HepG2 (cell line): ENCODE data around the gene NUTF2. TPM values are rescaled to one million over a fixed set of nuclear protein-coding genes. Genes with fewer than 3 reads are reported as not detected.

Source experiments
- ATAC-seq: fragments of 200-7000 bp; cut with Tn5 transposase; 3 replicates; pipeline ENCODE4 v1.9.1; 2020; ENCODE audit warnings: mild to moderate bottlenecking, moderate library complexity
- BruUV-seq: library from RNA; stranded (reverse); fragments of 400-500 nt; replicated peaks from 2 replicates; lab custom pipeline; 2021; lab: Mats Ljungman, UMichigan
- CTCF ChIA-PET: fragments of 300-600 bp; formaldehyde crosslinking; extraction: SDS; loops from one replicate; lab custom pipeline; 2021; ENCODE audit warnings: low total read pairs, inconsistent platforms, low intra/inter-chr PET ratio; lab: Yijun Ruan, JAX
- POLR2A ChIA-PET: fragments of 350-600 bp; sonication (Branson Sonifier 250); formaldehyde crosslinking; loops from one replicate; lab custom pipeline; 2020; ENCODE audit warnings: antibody characterized with exemption, inconsistent platforms; lab: Yijun Ruan, JAX
- DNase-seq: peaks from one replicate; pipeline ENCODE4 v3.0.0-alpha.2; 2015; ENCODE audit warnings: low spot score
- FAIRE-seq: peaks from 3 replicates; lab custom pipeline; 2011; peaks lifted over from hg19 to GRCh38; lab: Jason Lieb, UNC
- H2AFZ ChIP-seq: one replicate; pipeline ENCODE4 v1.6.1; 2011; ENCODE audit warnings: low read length, inconsistent platforms
- H3K27ac ChIP-seq: fragments of 300-600 bp; 3 replicates; pipeline ENCODE4 v1.8.0; 2011; ENCODE audit warnings: mixed run types, mild to moderate bottlenecking, mixed read lengths, low read length, inconsistent platforms; ENCODE audit not compliant: insufficient read depth; ENCODE audit errors: extremely low read length
- H3K27me3 ChIP-seq, 2 experiments: fragments of 200-600 bp in 1 of 2; 2 replicates in 1 of 2; 3 replicates in 1 of 2; pipeline versions ENCODE4 v1.6.0 to v1.8.0; 2011; ENCODE audit warnings: low read length in 2 of 2, mild to moderate bottlenecking in 2 of 2, moderate library complexity in 2 of 2, inconsistent platforms in 1 of 2; ENCODE audit not compliant: insufficient read depth in 2 of 2, control insufficient read depth in 1 of 2
- H3K36me3 ChIP-seq, 2 experiments: fragments of 200-600 bp in 1 of 2; replicated peaks in 1 of 2; 2 replicates in 1 of 2; 3 replicates in 1 of 2; pipeline versions ENCODE4 v1.5.1 to v1.8.0; 2011; ENCODE audit warnings: low read length in 2 of 2, inconsistent platforms in 1 of 2; ENCODE audit not compliant: insufficient read depth in 2 of 2, control insufficient read depth in 1 of 2
- H3K4me1 ChIP-seq: 2 replicates; pipeline ENCODE4 v1.5.1; 2012; ENCODE audit warnings: low read length, inconsistent platforms; ENCODE audit not compliant: insufficient read depth
- H3K4me2 ChIP-seq: 2 replicates; pipeline ENCODE4 v1.6.0; 2011; ENCODE audit warnings: low read depth, low read length, inconsistent platforms
- H3K4me3 ChIP-seq, 3 experiments: fragments of 200-600 bp in 1 of 3; sonication (generic), shearing (Covaris generic) in 1 of 3; replicated peaks in 1 of 3; 2 replicates each; pipeline ENCODE4 v1.5.1; 2011 to 2016; ENCODE audit warnings: low read length in 3 of 3, inconsistent platforms in 2 of 3, low read depth in 2 of 3, mild to moderate bottlenecking in 2 of 3, control low read depth in 1 of 3, mixed read lengths in 1 of 3; ENCODE audit not compliant: insufficient read depth in 1 of 3
- H3K79me2 ChIP-seq: one replicate; pipeline ENCODE4 v1.6.1; 2011; ENCODE audit warnings: low read length, inconsistent platforms; ENCODE audit not compliant: insufficient read depth
- H3K9ac ChIP-seq: 2 replicates; pipeline ENCODE4 v1.6.0; 2011; ENCODE audit warnings: mild to moderate bottlenecking, low read depth, low read length, inconsistent platforms; ENCODE audit not compliant: insufficient read depth
- H3K9me3 ChIP-seq: 2 replicates; pipeline ENCODE4 v1.5.1; 2012; ENCODE audit warnings: mild to moderate bottlenecking, low read length
- H4K20me1 ChIP-seq: 2 replicates; pipeline ENCODE4 v1.6.0; 2011; ENCODE audit warnings: inconsistent platforms, mild to moderate bottlenecking, low read length, moderate library complexity; ENCODE audit not compliant: insufficient read depth
- MIER3 ChIP-seq: IDR thresholded peaks from 2 replicates; pipeline ENCODE4 v1.6.1; 2016; ENCODE audit warnings: missing compliant biosample characterization, borderline replicate concordance
- PHF20 ChIP-seq: sonication (generic); formaldehyde crosslinking; IDR thresholded peaks from 2 replicates; pipeline ENCODE4 v1.5.0; 2020; ENCODE audit warnings: mild to moderate bottlenecking, missing genetic modification reagents
- PLSCR1 ChIP-seq: sonication (generic); formaldehyde crosslinking; IDR thresholded peaks from 2 replicates; pipeline ENCODE4 v1.5.0; 2020; ENCODE audit warnings: missing genetic modification reagents, mild to moderate bottlenecking, borderline replicate concordance
- POLR2A ChIP-seq, 2 experiments: IDR thresholded peaks; 2 replicates each; pipeline ENCODE4 v1.6.1; 2011; ENCODE audit warnings: low read depth in 2 of 2, low read length in 2 of 2, mild to moderate bottlenecking in 1 of 2, moderate library complexity in 1 of 2; ENCODE audit not compliant: insufficient read depth in 1 of 2
- THAP11 ChIP-seq: IDR thresholded peaks from 2 replicates; pipeline ENCODE4 v1.6.1; 2016; ENCODE audit warnings: missing biosample characterization, missing genetic modification reagents
- XRCC5 ChIP-seq: fragments of 200-400 bp; formaldehyde crosslinking; optimal IDR thresholded peaks from 2 replicates; pipeline ENCODE3; 2017; ENCODE audit warnings: mild to moderate bottlenecking, low read length
- ZFX ChIP-seq: sonication (generic); formaldehyde crosslinking; IDR thresholded peaks from 2 replicates; pipeline ENCODE4 v1.4.0; 2020; ENCODE audit warnings: mild to moderate bottlenecking, low read depth, missing genetic modification reagents, moderate library complexity
- ZKSCAN8 ChIP-seq: IDR thresholded peaks from 2 replicates; pipeline ENCODE4 v1.6.1; 2016; ENCODE audit warnings: borderline replicate concordance, missing genetic modification reagents, missing compliant biosample characterization
- WGBS: methylation state at CpG from one replicate; pipeline ENCODE4 v1.1.6; 2017; ENCODE audit warnings: low lambda C conversion rate; 5-methylcytosine and 5-hydroxymethylcytosine counted together
- in situ Hi-C: cut with HindIII; loops from 2 replicates; pipeline ENCODE4 v1.10.0; 2017; ENCODE audit warnings: low pct_unique_long_range_greater_than_20kb; ENCODE audit not compliant: extremely low pct_ligation_motif_present
- intact Hi-C: fragments of 100-400 bp; cut with micrococcal nuclease; formaldehyde crosslinking; loops from one replicate; pipeline ENCODE4 v1.10.0; 2022; ENCODE audit not compliant: unreplicated experiment
- polyA plus RNA-seq, 8 experiments: library from polyadenylated mRNA; depleted of rRNA in 3 of 8; stranded (reverse) in 7 of 8; unstranded in 1 of 8; fragments of >200 nt; fragmentation: Illumina TruSeq in 4 of 8; extraction: Trizol in 4 of 8; gene quantifications; 2 replicates each; pipeline versions ENCODE4 v1.2.1 to v1.2.3, GENCODE V29; 2011 to 2016; ENCODE audit warnings: low read depth in 4 of 8, missing spikeins in 1 of 8, mixed read lengths in 1 of 8; ENCODE audit not compliant: insufficient read depth in 1 of 8
- total RNA-seq, 5 experiments: library from RNA; depleted of rRNA; stranded (reverse); fragments of >200 nt; fragmentation: Illumina TruSeq; extraction: Trizol; gene quantifications; 2 replicates each; pipeline ENCODE4 v1.2.3, GENCODE V29; 2016; ENCODE audit warnings: low read depth in 1 of 5
- TF ChIP-seq, protein P1 (sequence below): sonication (generic); formaldehyde crosslinking; IDR thresholded peaks from 2 replicates; pipeline ENCODE4 v1.4.0; 2020; ENCODE audit warnings: mild to moderate bottlenecking, missing genetic modification reagents

Gene NUTF2
- total and polyA plus RNA-seq, 2 of the 13 experiments (the other 11 are each of a cell fraction or from before 2014, with no cell fraction given): 168 to 214 TPM

DNA sequence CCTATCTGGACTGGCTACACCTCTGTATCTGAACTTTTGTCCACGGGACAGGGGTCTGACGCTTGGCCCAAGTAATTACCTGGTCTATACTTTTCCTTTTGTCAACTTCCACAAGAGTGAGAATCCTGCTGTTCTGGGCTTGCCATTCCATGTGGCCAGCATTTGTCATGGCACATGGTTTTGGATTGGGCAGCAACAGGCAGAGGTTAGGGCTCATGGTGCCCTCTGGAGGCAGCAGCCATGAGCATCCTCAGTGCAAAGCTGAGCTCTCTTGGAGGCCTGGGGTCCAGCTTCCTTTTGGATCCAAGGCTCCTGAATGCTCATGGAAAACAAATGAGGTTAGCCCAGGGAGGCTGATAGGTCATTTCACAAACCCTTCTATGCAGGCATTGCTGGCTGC lies 18.6 kb downstream of the NUTF2 start (continued):
- TF ChIP-seq PHF20: peak; percentile 25; the same call in 1 of the 2 replicates
- no peak for TF ChIP-seq MIER3 (CRISPR knock-in tag)
- TF ChIP-seq ZKSCAN8 (CRISPR knock-in tag): no peak
- TF ChIP-seq PLSCR1: no peak
- TF ChIP-seq THAP11 (CRISPR knock-in tag): peak; percentile 87
- TF ChIP-seq ZFX (CRISPR knock-in tag): 0 out of 2 replicates have a peak, but pooled peaks have one; percentile 5
- TF ChIP-seq XRCC5: peak; percentile 77

GRCh38 chr16:67868290-67868689 lies 21.6 kb downstream of the NUTF2 start:
- ChIA-PET CTCF (interaction anchor here (1.7 kb wide), 1 partner anchor 52 kb away, joined by 3 read pairs; no protein-coding TSS in a partner anchor), POLR2A (interaction anchor here (1.5 kb wide), 1 partner anchor 22 kb away, joined by 3 read pairs; the partner anchor contains the start of gene NUTF2)
- over 99% methylated on average over 6 of the region's 6 CpGs for WGBS
- H4K20me1 ChIP-seq: peaks cover 20% of the 10 kb centered on the region; the same call in 1 of the 2 replicates
- peaks cover 33 to 70% of the 10 kb centered on the region in 2 experiments for H3K36me3 ChIP-seq
- intact Hi-C loops (no loop called here), in situ Hi-C loops (no loop called here)
- no TSS peak for BruUV-seq
- TF ChIP-seq, protein P1, sequence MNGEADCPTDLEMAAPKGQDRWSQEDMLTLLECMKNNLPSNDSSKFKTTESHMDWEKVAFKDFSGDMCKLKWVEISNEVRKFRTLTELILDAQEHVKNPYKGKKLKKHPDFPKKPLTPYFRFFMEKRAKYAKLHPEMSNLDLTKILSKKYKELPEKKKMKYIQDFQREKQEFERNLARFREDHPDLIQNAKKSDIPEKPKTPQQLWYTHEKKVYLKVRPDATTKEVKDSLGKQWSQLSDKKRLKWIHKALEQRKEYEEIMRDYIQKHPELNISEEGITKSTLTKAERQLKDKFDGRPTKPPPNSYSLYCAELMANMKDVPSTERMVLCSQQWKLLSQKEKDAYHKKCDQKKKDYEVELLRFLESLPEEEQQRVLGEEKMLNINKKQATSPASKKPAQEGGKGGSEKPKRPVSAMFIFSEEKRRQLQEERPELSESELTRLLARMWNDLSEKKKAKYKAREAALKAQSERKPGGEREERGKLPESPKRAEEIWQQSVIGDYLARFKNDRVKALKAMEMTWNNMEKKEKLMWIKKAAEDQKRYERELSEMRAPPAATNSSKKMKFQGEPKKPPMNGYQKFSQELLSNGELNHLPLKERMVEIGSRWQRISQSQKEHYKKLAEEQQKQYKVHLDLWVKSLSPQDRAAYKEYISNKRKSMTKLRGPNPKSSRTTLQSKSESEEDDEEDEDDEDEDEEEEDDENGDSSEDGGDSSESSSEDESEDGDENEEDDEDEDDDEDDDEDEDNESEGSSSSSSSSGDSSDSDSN: no peak
- TF ChIP-seq POLR2A (IDR thresholded peaks at IDR 0.05; ENCODE audit: insufficient read depth in 1 of 2, low read depth in 2 of 2, low read length in 2 of 2): 0 out of 4 replicates have a peak, but pooled peaks of 1 of the 2 experiments have one; percentile 11
- H3K79me2 ChIP-seq: peaks cover 20% of the 10 kb centered on the region
- FAIRE-seq: no peak
- no peaks in the 10 kb centered on the region; a peak in 1 of 5 replicates for H3K27me3 ChIP-seq
- no peak overlapping the region for H3K27ac ChIP-seq
- no peak overlapping the region for H2AFZ ChIP-seq
- no peak for ATAC-seq
- H3K9me3 ChIP-seq: no peaks in the 10 kb centered on the region
- no peak for DNase-seq
- no peak overlapping the region for H3K9ac ChIP-seq
- H3K4me2 ChIP-seq: no peak overlapping the region
- H3K4me1 ChIP-seq: peaks cover 6% of the 10 kb centered on the region
- H3K4me3 ChIP-seq: no peak overlapping the region
